DMS 273 treated with DMSO at 0.1 percent for 48 hours (cell line): ENCODE results near the gene FHIP2A.
"Not testable (repeated sequence)": the region's sequence is repeated elsewhere in the genome, so short reads cannot be mapped to it uniquely, and the experiment has no call there.

Source experiments
- DNase-seq: peaks from one replicate; lab custom pipeline; 2025; lab: John Stamatoyannopoulos, UW

FHIP2A gene

GRCh38 chr10:114856544-114857287 is 35.1 kb downstream of the FHIP2A start:
- DNase-seq: no peak

GRCh38 chr10:114857288-114857565 is 35.6 kb downstream of the FHIP2A start:
- not testable (repeated sequence) for DNase-seq

GRCh38 chr10:114857922-114858629 is 36.5 kb downstream of the FHIP2A start:
- DNase-seq: no peak

GRCh38 chr10:114859222-114859621 is 37.6 kb downstream of the FHIP2A start:
- no peak for DNase-seq

- DNase-seq: no peak
Measured at GRCh38 chr10:114862456-114862855, 40.9 kb downstream of the FHIP2A start.

GRCh38 chr10:114867365-114867764 is 45.8 kb downstream of the FHIP2A start:
- DNase-seq: no peak

GRCh38 chr10:114868870-114869519 is 47.4 kb downstream of the FHIP2A start:
- no peak for DNase-seq

- DNase-seq: no peak
Measured at GRCh38 chr10:114869520-114869892, 47.9 kb downstream of the FHIP2A start.

- DNase-seq: no peak
Measured at GRCh38 chr10:114870486-114870885, 48.9 kb downstream of the FHIP2A start.

- no peak for DNase-seq
Measured at GRCh38 chr10:114871379-114871778, 49.8 kb downstream of the FHIP2A start.
